ENCODE data around the gene MYO1B. TPM values are rescaled to one million over a fixed set of nuclear protein-coding genes. Genes with fewer than 3 reads are reported as not detected.

Gene MYO1B
- total RNA-seq, 3 donors from 2014 or later, result 35.1 to 64.8 (median 54.6) TPM

GRCh38 chr2:191391171-191391570, 146.0 kb downstream of the MYO1B start:
- H3K4me1 ChIP-seq (ENCODE audit: low read depth), result no peaks in the 10 kb centered on the region
- no peak for TF ChIP-seq CTCF (IDR thresholded peaks at IDR 0.05)
- H3K9me3 ChIP-seq, result no peaks in the 10 kb centered on the region
- H3K4me3 ChIP-seq, result no peak overlapping the region
- no peak for DNase-seq
- intact Hi-C loops (cut with DNase I, micrococcal nuclease), result no loop called here
- H3K36me3 ChIP-seq (ENCODE audit: low read depth), result no peaks in the 10 kb centered on the region
- no peak for ATAC-seq

- H3K9me3 ChIP-seq, result no peaks in the 10 kb centered on the region
- no peaks in the 10 kb centered on the region for H3K36me3 ChIP-seq (ENCODE audit: low read depth)
- H3K4me1 ChIP-seq (ENCODE audit: low read depth), result no peaks in the 10 kb centered on the region
- ATAC-seq, result peak; percentile 71
- no peak for DNase-seq
- intact Hi-C loops (cut with DNase I, micrococcal nuclease), result no loop called here
- TF ChIP-seq CTCF (IDR thresholded peaks at IDR 0.05), result no peak
- no peak overlapping the region for H3K4me3 ChIP-seq
Observed at GRCh38 chr2:191394043-191394442, 148.8 kb downstream of the MYO1B start.

GRCh38 chr2:191396794-191397193, 151.6 kb downstream of the MYO1B start:
- intact Hi-C loops (cut with DNase I, micrococcal nuclease), result no loop called here
- Histone ChIP-seq H3K36me3 (ENCODE audit: low read depth) (no peaks in the 10 kb centered on the region), H3K4me3 (no peak overlapping the region), H3K9me3 (no peaks in the 10 kb centered on the region), H3K4me1 (ENCODE audit: low read depth) (no peaks in the 10 kb centered on the region)
- no peak for DNase-seq
- TF ChIP-seq CTCF (IDR thresholded peaks at IDR 0.05), result no peak
- no peak for ATAC-seq

GRCh38 chr2:191399601-191400000, 154.4 kb downstream of the MYO1B start:
- Histone ChIP-seq H3K36me3 (ENCODE audit: low read depth) (no peaks in the 10 kb centered on the region), H3K4me1 (ENCODE audit: low read depth) (peaks cover 5% of the 10 kb centered on the region), H3K4me3 (no peak overlapping the region), H3K9me3 (no peaks in the 10 kb centered on the region)
- intact Hi-C loops (cut with DNase I, micrococcal nuclease), result no loop called here
- TF ChIP-seq CTCF (IDR thresholded peaks at IDR 0.05), result no peak
- no peak for DNase-seq
- no peak for ATAC-seq

GRCh38 chr2:191401287-191401686, 156.1 kb downstream of the MYO1B start:
- peaks cover 5% of the 10 kb centered on the region for H3K4me1 ChIP-seq (ENCODE audit: low read depth)
- TF ChIP-seq CTCF (IDR thresholded peaks at IDR 0.05), result no peak
- ATAC-seq, result no peak
- H3K9me3 ChIP-seq, result no peaks in the 10 kb centered on the region
- intact Hi-C loops (cut with DNase I, micrococcal nuclease), result no loop called here
- no peak overlapping the region for H3K4me3 ChIP-seq
- DNase-seq, result no peak
- H3K36me3 ChIP-seq (ENCODE audit: low read depth), result no peaks in the 10 kb centered on the region

- ATAC-seq, result no peak
Observed at GRCh38 chr2:191402966-191403565, 157.9 kb downstream of the MYO1B start.

More at GRCh38 chr2:191402966-191403565, 157.9 kb downstream of the MYO1B start:
- Histone ChIP-seq H3K36me3 (ENCODE audit: low read depth) (no peaks in the 10 kb centered on the region), H3K4me1 (ENCODE audit: low read depth) (peaks cover 5% of the 10 kb centered on the region), H3K4me3 (no peak overlapping the region), H3K9me3 (no peaks in the 10 kb centered on the region)
- no peak for DNase-seq
- no peak for TF ChIP-seq CTCF (IDR thresholded peaks at IDR 0.05)
- intact Hi-C loops (cut with DNase I, micrococcal nuclease), result no loop called here

Measured in mucosa of descending colon (tissue), 3 donors.